ENCODE results near the gene PRSS36.
"Not testable (repeated sequence)": the region's sequence is repeated elsewhere in the genome, so short reads cannot be mapped to it uniquely, and the experiment has no call there.

Gene PRSS36

GRCh38 chr16:31107465-31107867, 42.4 kb downstream of the PRSS36 start:
- H3K27ac Mint-ChIP-seq (ENCODE audit: low read depth): peak overlapping the region; percentile 80
- no peaks in the 10 kb centered on the region for H3K9me3 Mint-ChIP-seq
- no peaks in the 10 kb centered on the region for H3K27me3 Mint-ChIP-seq
- ATAC-seq (replicated peaks; ENCODE audit: extremely low read depth, poor library complexity, severe bottlenecking): no peak
- DNase-seq (ENCODE audit: low spot score in 2 of 2): no peak
- H3K36me3 Mint-ChIP-seq (ENCODE audit: insufficient read depth): peaks cover 3% of the 10 kb centered on the region
- peaks cover 15% of the 10 kb centered on the region for H3K4me1 Mint-ChIP-seq
- peak overlapping the region; percentile 86 for H3K4me3 Mint-ChIP-seq

DNA sequence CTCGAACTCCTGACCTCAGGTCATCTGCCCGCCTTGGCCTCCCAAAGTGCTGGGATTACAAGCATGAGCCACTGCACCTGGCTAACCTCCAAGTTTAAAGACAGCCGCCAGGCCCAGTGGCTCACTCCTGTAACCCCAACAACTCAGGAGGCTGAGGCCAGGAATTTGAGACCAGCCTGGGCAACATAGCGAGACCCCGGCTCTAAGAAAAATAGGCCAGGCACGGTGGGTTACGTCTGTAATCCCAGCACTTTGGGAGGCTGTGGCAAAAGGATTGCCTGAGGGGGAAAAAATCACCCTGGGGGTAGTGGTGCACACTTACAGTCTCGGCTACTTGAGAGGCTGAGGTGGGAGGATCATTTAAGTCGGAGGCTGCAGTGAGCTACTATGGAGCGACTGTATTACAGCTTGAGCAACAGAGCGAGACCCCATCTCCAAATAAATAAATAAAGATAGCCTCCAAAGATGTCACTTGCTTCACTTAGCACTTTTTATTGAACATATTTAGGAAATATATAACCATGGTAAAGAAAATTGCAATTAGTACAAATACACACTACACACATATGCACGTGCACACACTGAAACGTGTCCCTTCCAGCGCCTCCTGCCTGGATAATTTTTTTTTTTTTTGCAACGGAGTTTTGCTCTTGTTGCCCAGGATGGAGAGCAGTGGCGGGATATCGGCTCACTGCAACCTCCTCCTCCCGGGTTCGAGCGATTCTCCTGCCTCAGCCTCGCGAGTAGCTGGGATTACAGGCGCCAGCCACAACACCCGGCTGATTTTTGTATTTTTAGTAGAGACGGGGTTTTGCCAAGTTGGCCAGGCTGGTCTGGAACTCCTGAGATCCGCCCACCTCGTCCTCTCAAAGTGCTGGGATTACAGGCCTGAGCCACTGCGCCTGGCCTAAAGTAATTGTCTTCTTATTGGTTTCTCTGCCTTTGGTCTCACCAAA, 43.1 kb downstream of the PRSS36 start:
- ATAC-seq (replicated peaks; ENCODE audit: extremely low read depth, poor library complexity, severe bottlenecking) (no peak), DNase-seq (ENCODE audit: low spot score in 2 of 2) (no peak)
- H3K4me1 Mint-ChIP-seq: peaks cover 15% of the 10 kb centered on the region
- H3K4me3 Mint-ChIP-seq: peak overlapping the region; percentile 86
- H3K36me3 Mint-ChIP-seq (ENCODE audit: insufficient read depth): peaks cover 3% of the 10 kb centered on the region
- H3K27me3 Mint-ChIP-seq: no peaks in the 10 kb centered on the region
- H3K27ac Mint-ChIP-seq (ENCODE audit: low read depth): no peak overlapping the region
- H3K9me3 Mint-ChIP-seq: no peaks in the 10 kb centered on the region

GRCh38 chr16:31105677-31106213, 44.1 kb downstream of the PRSS36 start:
- Mint-ChIP-seq H3K4me1 (peaks cover 15% of the 10 kb centered on the region), H3K36me3 (ENCODE audit: insufficient read depth) (no peaks in the 10 kb centered on the region), H3K4me3 (no peak overlapping the region), H3K27me3 (no peaks in the 10 kb centered on the region), H3K27ac (ENCODE audit: low read depth) (no peak overlapping the region), H3K9me3 (no peaks in the 10 kb centered on the region)
- peak; percentile 59 for ATAC-seq (replicated peaks; ENCODE audit: extremely low read depth, poor library complexity, severe bottlenecking)
- DNase-seq (ENCODE audit: low spot score in 2 of 2): peak; percentile 63 to 73

- H3K27me3 Mint-ChIP-seq; DNase-seq (ENCODE audit: low spot score in 2 of 2); H3K36me3 Mint-ChIP-seq (ENCODE audit: insufficient read depth); H3K9me3 Mint-ChIP-seq; H3K27ac Mint-ChIP-seq (ENCODE audit: low read depth); H3K4me3 Mint-ChIP-seq; ATAC-seq (replicated peaks; ENCODE audit: extremely low read depth, poor library complexity, severe bottlenecking); H3K4me1 Mint-ChIP-seq: not testable (repeated sequence)
Measured at GRCh38 chr16:31100876-31101641, 48.8 kb downstream of the PRSS36 start.

DNA sequence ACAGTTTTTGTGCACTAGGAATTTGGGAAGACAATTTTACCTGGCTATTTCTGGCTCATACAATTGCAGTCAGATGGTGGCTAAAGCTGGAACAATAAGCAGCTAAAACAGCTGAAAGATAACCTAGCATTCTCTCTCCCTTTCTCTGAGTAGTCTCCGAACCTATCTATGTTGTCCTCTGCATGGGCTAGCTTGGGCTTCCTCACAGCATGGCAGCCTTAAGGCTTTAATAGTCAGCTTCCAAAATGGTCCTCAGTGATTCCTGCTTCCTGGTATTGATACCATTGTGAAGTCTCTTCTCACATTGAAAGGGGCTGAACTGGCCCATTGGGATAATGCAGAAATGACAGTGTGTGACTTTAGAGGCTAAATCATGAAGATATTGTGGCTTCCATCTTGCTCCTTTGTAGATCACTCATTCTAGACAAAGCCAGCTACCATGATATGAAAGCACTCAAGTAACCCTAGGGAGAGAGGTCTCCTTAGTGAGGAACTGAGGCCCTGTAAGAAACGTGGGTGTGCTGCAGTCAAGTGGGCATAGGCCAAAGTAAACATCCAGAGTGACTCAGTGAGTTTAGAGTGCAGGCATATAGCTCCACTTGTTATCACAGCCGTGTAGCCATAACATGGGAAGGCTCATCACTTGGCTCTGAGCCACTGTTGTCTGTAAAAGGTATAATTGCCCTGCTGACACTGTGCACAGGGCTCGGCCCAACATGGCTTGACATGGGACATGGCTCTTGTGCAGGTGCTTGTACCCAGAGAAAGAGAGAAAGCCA, 49.8 kb downstream of the PRSS36 start:
- Mint-ChIP-seq H3K27me3 (no peaks in the 10 kb centered on the region), H3K27ac (ENCODE audit: low read depth) (no peak overlapping the region), H3K4me3 (no peak overlapping the region), H3K36me3 (ENCODE audit: insufficient read depth) (no peaks in the 10 kb centered on the region), H3K4me1 (peaks cover 14% of the 10 kb centered on the region), H3K9me3 (no peaks in the 10 kb centered on the region)
- ATAC-seq (replicated peaks; ENCODE audit: extremely low read depth, poor library complexity, severe bottlenecking) (no peak), DNase-seq (ENCODE audit: low spot score in 2 of 2) (no peak)

GRCh38 chr16:31094424-31095120, 55.3 kb downstream of the PRSS36 start, which contains the start of gene VKORC1:
TSS of gene VKORC1 (minus strand) at chr16:31094797. CDS start at chr16:31094729, 68 bp downstream.
- peak; percentile 68 to 70 for DNase-seq (ENCODE audit: low spot score in 2 of 2)

DNA sequence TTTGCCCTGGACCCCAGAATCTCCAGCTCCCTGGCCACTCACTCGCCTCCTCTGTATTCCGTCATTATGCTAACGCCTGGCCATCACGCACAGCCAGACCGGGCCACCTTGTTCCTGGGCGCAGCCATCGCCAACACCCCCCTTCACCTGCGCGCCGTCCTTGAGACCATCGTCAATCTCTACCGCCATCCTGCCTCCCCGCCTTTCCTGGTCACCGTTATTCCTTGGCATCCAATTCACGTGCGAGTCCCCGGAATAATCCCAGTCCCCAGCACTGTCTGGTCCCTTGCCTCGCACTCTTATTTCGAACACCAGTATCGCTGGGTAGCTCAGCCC, 55.8 kb downstream of the PRSS36 start:
- DNase-seq (ENCODE audit: low spot score in 2 of 2) (no peak), ATAC-seq (replicated peaks; ENCODE audit: extremely low read depth, poor library complexity, severe bottlenecking) (no peak)
- H3K9me3 Mint-ChIP-seq: no peaks in the 10 kb centered on the region
- H3K27ac Mint-ChIP-seq (ENCODE audit: low read depth): peak overlapping the region; percentile 88
- H3K36me3 Mint-ChIP-seq (ENCODE audit: insufficient read depth): peaks cover 6% of the 10 kb centered on the region
- H3K27me3 Mint-ChIP-seq: no peaks in the 10 kb centered on the region
- H3K4me1 Mint-ChIP-seq: peaks cover 27% of the 10 kb centered on the region
- peak overlapping the region; percentile 98 for H3K4me3 Mint-ChIP-seq

More at GRCh38 chr16:31094424-31095120, 55.3 kb downstream of the PRSS36 start, which contains the start of gene VKORC1:
- peak within 1 kb of the TSS; percentile 88 for H3K27ac Mint-ChIP-seq (ENCODE audit: low read depth)
- peaks cover 6% of the 10 kb centered on the region for H3K36me3 Mint-ChIP-seq (ENCODE audit: insufficient read depth)
- peaks cover 27% of the 10 kb centered on the region for H3K4me1 Mint-ChIP-seq
- H3K9me3 Mint-ChIP-seq: no peaks in the 10 kb centered on the region
- H3K4me3 Mint-ChIP-seq: peak within 1 kb of the TSS; percentile 98
- H3K27me3 Mint-ChIP-seq: no peaks in the 10 kb centered on the region
- ATAC-seq (replicated peaks; ENCODE audit: extremely low read depth, poor library complexity, severe bottlenecking): peak; percentile 86

DNA sequence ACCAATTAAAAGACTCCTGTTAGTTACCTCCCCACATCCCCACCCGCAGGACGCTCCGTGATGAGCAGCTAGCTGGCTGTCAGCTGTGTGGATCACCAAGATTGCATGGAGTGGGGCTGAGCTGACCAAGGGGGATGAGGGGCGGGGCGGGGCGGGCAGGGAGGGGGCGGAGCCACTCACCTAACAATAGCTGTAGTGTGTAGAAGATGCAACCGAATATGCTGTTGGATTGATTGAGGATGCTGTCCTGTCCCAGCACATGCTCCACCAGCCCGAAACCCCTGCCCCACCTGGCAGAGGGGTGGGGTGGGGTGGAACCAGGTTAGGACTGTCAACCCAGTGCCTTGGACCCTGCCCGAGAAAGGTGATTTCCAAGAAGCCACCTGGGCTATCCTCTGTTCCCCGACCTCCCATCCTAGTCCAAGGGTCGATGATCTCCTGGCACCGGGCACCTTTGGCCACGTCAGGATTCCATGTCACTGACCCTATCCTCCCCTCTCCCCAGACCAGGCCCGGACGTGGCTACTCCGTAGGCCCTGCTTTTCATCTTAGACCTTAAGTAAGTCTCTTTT, 56.6 kb downstream of the PRSS36 start:
- Mint-ChIP-seq H3K27me3 (no peaks in the 10 kb centered on the region), H3K4me1 (peaks cover 27% of the 10 kb centered on the region), H3K36me3 (ENCODE audit: insufficient read depth) (peaks cover 6% of the 10 kb centered on the region), H3K4me3 (peak overlapping the region; percentile 98), H3K9me3 (no peaks in the 10 kb centered on the region), H3K27ac (ENCODE audit: low read depth) (no peak overlapping the region)
- DNase-seq (ENCODE audit: low spot score in 2 of 2) (no peak), ATAC-seq (replicated peaks; ENCODE audit: extremely low read depth, poor library complexity, severe bottlenecking) (no peak)

- Mint-ChIP-seq H3K4me3 (peak overlapping the region; percentile 36), H3K27me3 (no peaks in the 10 kb centered on the region), H3K36me3 (ENCODE audit: insufficient read depth) (peaks cover 7% of the 10 kb centered on the region), H3K9me3 (no peaks in the 10 kb centered on the region), H3K4me1 (peaks cover 27% of the 10 kb centered on the region), H3K27ac (ENCODE audit: low read depth) (no peak overlapping the region)
- ATAC-seq (replicated peaks; ENCODE audit: extremely low read depth, poor library complexity, severe bottlenecking) (no peak), DNase-seq (ENCODE audit: low spot score in 2 of 2) (no peak)
Measured at GRCh38 chr16:31092330-31092729, 57.5 kb downstream of the PRSS36 start.

- ATAC-seq (replicated peaks; ENCODE audit: extremely low read depth, poor library complexity, severe bottlenecking): no peak
- no peak for DNase-seq (ENCODE audit: low spot score in 2 of 2)
- H3K27me3 Mint-ChIP-seq: no peaks in the 10 kb centered on the region
- H3K9me3 Mint-ChIP-seq: no peaks in the 10 kb centered on the region
- no peak overlapping the region for H3K4me3 Mint-ChIP-seq
- H3K4me1 Mint-ChIP-seq: peaks cover 23% of the 10 kb centered on the region
- peaks cover 9% of the 10 kb centered on the region for H3K36me3 Mint-ChIP-seq (ENCODE audit: insufficient read depth)
- no peak overlapping the region for H3K27ac Mint-ChIP-seq (ENCODE audit: low read depth)
Measured at GRCh38 chr16:31090540-31090939, 59.3 kb downstream of the PRSS36 start.

- no peak overlapping the region for H3K4me3 Mint-ChIP-seq
Measured at GRCh38 chr16:31089199-31089598, 60.7 kb downstream of the PRSS36 start.

More at GRCh38 chr16:31089199-31089598, 60.7 kb downstream of the PRSS36 start:
- Mint-ChIP-seq H3K27me3 (no peaks in the 10 kb centered on the region), H3K27ac (ENCODE audit: low read depth) (no peak overlapping the region), H3K4me1 (peaks cover 13% of the 10 kb centered on the region), H3K36me3 (ENCODE audit: insufficient read depth) (peaks cover 8% of the 10 kb centered on the region), H3K9me3 (no peaks in the 10 kb centered on the region)
- DNase-seq (ENCODE audit: low spot score in 2 of 2) (no peak), ATAC-seq (replicated peaks; ENCODE audit: extremely low read depth, poor library complexity, severe bottlenecking) (no peak)
